Forelimb muscle (tissue), 1 donor: ENCODE results near the gene ORC4. TPM values are rescaled to one million over a fixed set of nuclear protein-coding genes. Genes with fewer than 3 reads are reported as not detected.
"Not testable (repeated sequence)": the region's sequence is repeated elsewhere in the genome, so short reads cannot be mapped to it uniquely, and the experiment has no call there.

Experiments
- DNase-seq: peaks from one replicate; pipeline ENCODE4 v3.0.0-alpha.2; 2013; ENCODE audit warnings: low read depth
- polyA plus RNA-seq: library from polyadenylated mRNA; unstranded; fragments of 120-200 nt; gene quantifications from one replicate; pipeline ENCODE4 v1.2.1, GENCODE V29; 2013; ENCODE audit not compliant: insufficient read length

The ORC4 gene
- polyA plus RNA-seq, 1 donor = 38.0 TPM

DNA sequence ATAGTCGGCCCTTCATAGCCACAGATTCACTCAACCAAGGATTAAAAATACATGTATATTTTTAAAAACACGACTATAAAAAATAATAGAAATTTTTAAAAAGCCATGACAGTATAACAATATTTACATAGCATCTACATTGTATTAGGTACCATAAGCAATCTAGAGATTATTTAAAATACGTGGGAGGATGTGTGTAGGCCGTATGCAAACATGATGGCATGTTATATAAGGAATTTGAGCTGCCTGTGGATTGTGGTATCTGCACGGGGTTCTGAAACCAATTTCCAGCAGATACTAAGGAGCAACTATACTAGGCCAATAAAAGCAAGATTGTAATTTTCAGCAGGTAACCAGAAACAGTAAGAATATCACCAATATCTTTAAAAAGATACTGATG, 5.9 kb downstream of the ORC4 start:
- no peak for DNase-seq

DNA sequence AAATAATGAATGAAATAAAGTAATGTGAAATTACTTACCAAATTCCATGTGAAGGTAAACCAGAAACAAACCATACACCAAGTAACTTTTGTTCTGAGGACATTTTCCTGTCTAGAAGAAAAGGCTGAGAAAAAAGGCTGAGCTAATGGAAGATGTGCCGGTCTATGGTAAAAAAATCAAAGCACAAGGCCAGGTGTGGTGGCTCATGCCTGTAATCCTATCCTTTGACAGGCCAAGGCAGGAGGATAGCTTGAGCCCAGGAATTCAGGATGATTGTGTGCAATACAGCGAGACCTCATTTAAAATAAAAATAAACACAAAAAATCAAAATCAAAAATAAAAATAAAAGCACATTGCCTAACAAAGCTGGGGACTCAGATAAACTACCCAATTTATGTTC, 6.7 kb downstream of the ORC4 start:
- DNase-seq = no peak

- not testable (repeated sequence) for DNase-seq
Measured at GRCh38 chr2:148008411-148008810, 12.1 kb downstream of the ORC4 start.

DNA sequence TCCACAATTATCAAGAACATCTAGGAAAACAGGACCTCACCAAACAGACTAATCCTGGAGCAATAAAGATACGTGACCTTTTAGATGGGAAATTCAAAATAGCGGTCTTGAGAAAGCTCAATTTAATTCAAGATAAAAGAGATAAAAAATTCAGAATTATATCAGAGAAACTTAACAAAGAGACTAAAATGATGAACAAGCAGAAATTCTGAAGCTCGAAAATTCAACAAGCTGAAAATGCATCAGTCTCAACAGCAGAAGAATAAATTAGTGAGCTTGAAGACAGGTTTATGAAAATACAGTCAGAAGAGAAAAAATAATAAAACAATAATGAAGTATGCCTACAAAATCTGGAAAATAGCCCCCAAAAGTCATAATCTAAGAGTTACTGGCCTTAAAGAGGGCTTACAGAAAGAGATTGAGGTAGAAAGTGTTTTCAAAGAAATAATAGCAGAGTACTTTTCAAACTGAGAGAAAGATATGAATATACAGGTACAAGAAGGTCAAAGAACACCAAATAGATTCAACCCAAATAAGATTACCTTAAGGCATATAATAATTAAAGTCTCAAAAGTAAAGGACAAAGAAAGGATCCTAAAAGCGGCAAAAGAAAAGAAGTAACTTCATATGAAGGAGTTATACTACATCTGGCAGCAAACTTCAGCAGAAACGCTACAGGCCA, 13.2 kb downstream of the ORC4 start:
- DNase-seq = no peak

DNA sequence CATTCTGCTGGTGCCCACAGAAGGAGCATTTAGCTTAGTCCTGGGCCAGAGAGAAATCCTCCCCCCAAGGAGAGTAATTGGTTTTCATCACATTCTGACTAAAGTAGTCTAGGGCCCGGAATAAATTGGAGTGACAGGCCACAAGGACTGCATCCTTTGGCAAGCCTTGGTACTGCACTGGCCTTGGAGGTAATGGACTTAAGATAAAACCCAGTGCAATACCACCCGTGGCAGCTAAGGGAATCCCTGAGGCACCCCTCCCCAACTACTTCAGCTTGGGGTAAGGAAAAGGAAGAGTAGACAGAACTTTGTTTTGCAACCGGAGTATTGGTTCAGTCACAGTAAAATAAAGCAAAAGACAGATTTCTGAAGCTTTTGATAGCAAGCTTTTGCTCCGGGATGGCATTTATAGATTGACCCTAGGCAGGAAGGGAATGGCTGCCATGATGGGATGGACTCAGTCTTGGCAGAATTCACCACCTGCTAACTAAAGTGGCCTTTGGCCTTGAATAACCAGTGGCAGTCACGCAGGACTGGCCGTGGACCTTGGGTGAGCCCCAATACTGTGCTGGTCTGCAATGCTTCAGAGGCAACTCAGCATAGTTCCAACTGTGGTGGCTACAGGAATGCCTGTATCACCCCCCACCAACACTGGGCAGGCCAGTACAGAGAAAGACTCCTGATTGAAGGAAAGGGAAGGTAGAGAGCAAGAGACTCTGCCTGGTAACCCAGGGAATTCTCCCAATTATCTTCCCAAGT, 14.1 kb downstream of the ORC4 start:
- DNase-seq = no peak

GRCh38 chr2:148002420-148002819, 18.1 kb downstream of the ORC4 start:
- not testable (repeated sequence) for DNase-seq

- DNase-seq = no peak
Measured at GRCh38 chr2:148000095-148000494, 20.4 kb downstream of the ORC4 start.

GRCh38 chr2:147999126-147999525, 21.4 kb downstream of the ORC4 start:
- no peak for DNase-seq

- DNase-seq = no peak
Measured at GRCh38 chr2:147998203-147998602, 22.3 kb downstream of the ORC4 start.

GRCh38 chr2:147996828-147997227, 23.7 kb downstream of the ORC4 start:
- DNase-seq = no peak

DNA sequence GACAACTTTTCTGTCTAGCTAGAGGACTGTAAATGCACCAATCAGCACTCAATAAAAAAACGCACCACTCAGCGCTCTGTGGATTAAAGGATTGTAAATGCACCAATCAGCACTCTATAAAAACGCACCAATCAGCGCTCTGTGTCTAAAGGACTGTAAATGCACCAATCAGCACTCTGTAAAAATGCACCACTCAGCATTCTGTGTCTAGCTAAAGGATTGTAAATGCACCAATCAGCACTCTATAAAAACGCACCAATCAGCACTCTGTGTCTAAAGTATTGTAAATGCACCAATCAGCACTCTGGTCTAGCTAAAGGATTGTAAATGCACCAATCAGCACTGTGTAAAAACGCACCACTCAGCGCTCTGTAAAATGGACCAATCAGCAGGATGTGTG, 25.6 kb downstream of the ORC4 start:
- DNase-seq = not testable (repeated sequence)

DNA sequence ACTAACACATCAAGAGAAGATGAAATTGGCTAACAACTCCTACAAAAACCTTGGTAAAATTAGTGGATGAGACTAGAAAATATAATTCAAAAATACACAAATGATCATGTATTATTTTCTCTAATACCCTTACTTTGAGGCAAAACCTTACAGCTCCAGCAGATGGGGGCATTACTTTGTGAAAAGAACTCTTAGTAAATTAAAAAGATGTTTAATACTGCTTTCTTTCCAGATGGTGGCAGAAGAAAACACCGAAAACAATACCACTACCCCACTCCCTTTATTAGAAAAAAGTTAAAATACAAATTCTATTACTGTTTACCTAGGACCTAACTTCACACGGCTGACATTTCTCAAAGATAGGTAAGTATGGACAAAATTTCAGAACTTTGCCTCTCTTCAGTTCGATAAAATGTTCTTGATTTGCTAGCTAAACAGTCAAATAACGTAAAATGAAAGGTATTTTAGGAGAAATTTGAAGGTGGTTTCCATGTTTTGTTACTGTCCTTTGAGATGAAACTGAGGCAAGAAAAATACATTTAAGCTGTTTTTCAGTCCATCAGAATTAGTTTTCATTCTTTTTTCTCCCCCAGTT, 30.6 kb downstream of the ORC4 start:
- DNase-seq = peak; percentile 11

GRCh38 chr2:147989102-147989501, 31.4 kb downstream of the ORC4 start:
- DNase-seq = no peak

DNA sequence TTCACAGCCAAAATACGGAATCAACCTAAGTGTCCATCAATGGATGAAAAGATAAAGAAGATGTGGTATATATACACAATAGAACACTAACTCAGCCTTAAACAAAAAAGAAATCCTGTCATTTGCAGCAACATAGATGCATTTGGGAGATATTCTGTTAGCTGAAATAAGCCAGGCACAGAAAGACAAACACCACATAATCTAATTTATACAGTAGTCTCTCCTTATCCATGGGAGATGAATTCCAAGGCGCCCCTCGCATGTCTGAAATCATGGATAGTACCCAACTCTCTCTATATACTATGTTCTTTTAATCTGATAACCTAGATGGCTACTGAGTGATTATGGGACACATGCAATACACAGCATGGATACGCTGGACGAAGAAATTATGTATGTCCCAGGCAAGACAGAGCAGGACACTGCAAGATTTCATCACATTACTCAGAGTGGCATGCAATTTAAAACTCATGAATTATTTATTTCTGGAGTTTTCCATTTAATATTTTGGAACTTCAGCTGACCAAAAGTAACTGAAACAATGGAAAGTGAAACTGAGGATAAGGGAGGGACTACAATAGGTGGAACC, 39.5 kb downstream of the ORC4 start:
- no peak for DNase-seq

DNA sequence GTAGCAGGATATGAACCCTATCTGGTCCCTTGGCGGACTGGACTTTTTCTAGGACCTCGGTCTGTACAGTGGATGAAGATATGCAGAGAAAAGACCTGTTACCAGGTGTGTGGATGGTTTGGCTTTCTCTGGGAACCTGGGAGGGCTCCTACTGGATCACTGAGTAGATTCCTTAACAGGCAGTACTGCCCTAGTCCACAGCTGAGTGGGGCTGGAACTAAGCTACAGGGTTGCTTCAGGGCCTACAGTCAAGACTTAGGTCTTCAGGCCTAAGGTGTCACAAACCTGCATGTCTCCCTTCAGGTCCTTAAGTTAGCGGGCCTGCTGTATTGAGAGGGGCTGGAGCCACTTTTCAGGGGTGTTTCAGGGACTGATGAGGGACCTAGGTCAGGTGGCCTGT, 42.9 kb downstream of the ORC4 start:
- DNase-seq = no peak

DNA sequence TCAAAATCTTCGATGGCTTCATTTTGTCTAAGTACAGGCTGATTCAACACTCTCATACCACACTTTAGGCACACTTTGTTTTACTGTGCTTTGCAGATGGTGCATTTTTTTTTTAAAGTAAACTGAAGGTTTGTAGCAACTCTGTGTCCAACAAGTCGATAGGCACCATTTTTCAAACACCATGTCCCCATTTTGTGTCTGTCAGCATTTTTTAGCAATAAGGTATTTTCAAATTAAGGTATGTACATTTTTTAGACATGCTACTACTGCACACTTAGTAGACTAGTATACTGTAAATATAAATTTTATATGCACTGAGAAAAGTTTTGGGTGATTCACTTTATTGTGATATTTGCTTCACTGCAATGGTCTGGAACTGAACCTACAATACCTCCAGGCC, 44.4 kb downstream of the ORC4 start:
- DNase-seq = no peak

DNA sequence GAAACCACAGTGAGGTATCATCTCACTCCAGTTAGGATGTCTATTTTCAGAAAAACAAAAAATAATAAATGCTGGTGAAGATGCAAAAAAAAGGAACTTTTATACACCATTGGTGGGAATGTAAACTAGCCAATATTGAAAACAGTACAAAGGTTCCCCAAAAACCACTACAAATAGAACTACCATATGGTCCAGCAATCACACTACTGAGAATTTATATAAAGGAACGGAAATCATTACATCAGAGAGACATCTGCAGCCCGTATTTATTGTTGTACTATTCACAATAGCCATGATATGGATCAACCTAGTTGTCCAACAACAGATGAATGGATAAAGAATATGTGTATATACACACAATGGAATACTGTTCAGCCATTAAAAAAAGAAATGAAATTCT, 52.0 kb downstream of the ORC4 start:
- no peak for DNase-seq

DNA sequence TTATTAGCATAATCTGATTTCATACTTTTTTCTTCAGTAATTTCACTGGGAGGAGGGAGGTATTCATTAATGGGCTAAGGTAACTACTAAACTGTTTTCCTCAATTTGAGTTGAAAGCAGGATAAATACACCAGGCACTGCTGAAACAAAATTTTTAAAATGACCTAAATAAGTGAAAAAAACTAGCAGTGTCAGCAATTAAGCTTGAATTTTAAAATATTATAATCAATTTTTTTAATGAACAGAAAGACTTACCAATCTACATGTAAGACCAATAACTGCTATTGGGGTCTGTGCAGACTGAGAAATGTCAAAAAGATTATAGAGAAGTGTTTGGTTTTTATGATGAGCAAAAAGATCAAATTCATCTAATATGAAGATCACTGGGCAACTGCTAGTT, 68.4 kb downstream of the ORC4 start:
- no peak for DNase-seq

DNA sequence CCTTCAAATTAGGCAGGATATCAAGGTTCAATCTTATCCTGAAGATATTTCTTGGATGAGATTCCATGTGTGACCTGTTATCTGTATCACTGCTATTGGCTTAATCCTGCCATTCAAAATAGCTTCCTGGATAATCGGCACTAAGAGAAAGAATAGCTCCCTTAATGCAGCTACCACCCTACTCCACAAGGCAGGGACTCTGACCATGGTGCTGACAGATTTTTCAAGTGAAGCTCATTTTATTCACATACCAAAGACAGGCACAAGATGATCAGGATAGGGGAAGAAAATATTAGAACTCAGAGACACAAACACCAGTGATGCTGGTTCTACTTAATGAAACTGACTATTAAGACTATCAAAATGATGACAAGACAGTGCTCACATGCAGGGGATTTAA, 74.9 kb downstream of the ORC4 start:
- no peak for DNase-seq

- DNase-seq = no peak
Measured at GRCh38 chr2:147939313-147939712, 81.2 kb downstream of the ORC4 start.

DNA sequence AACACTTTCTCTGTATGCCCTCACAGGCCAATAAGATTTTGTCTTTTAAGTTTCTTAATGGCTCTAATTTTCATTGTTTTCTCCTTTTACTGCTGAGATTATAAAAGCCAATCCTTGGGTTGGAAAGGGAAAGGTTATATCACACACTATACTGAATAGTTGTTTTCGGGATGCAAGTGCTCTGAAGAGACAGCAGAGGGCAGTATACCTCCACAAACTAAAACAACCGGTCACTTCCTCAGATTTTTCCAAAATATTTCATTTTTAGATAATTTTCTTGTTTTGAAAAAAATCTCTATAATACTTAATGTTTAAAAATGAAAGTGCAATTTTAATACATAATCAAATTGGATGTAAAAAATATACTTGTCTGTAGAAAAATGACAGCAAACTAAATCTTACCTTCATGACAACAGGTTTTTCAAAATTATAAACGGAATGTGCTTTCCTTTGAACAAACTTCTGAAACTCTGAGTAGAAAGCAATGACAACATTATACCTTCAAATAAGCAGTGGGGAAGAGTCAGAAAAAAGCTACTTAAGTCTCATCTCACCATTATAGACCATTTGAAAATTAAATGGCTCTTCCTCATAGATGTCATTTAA, 82.7 kb downstream of the ORC4 start:
- DNase-seq = peak; percentile 8

GRCh38 chr2:147934881-147935620, 85.5 kb downstream of the ORC4 start:
- DNase-seq = no peak
